PC-3 (cell line): Measurements from ENCODE around the gene REEP3. TPM values are rescaled to one million over a fixed set of nuclear protein-coding genes. Genes with fewer than 3 reads are reported as not detected.

Experiments used
- ATAC-seq: fragments of 200-7000 bp; cut with Tn5 transposase; 2 replicates; pipeline ENCODE4 v1.9.1; 2020; ENCODE audit warnings: mild to moderate bottlenecking, moderate library complexity
- BruUV-seq: library from RNA; stranded (reverse); fragments of 400-500 nt; replicated peaks from 2 replicates; lab custom pipeline; 2021; lab: Mats Ljungman, UMichigan
- CTCF ChIA-PET: fragments of 300-600 bp; sonication (Branson Sonifier 250); formaldehyde crosslinking; loops from one replicate; lab custom pipeline; 2022; ENCODE audit warnings: antibody characterized with exemption; lab: Charles Lee
- POLR2A ChIA-PET: fragments of 300-600 bp; sonication (Branson Sonifier 250); formaldehyde crosslinking; loops from one replicate; lab custom pipeline; 2022; ENCODE audit warnings: antibody characterized with exemption; ENCODE audit not compliant: unreplicated experiment; lab: Charles Lee
- DNase-seq: peaks from one replicate; pipeline ENCODE4 v3.0.0-alpha.2; 2015
- H2AFZ ChIP-seq: fragments of 300-600 bp; sonication (generic); 2 replicates; pipeline ENCODE4 v1.6.0; 2016; ENCODE audit warnings: antibody characterized with exemption, low read length
- H3F3A ChIP-seq: fragments of 300-600 bp; sonication (generic); one replicate; pipeline ENCODE4 v1.6.0; 2017; ENCODE audit warnings: antibody characterized with exemption, low read length, control low read depth, mild to moderate bottlenecking; ENCODE audit not compliant: unreplicated experiment
- H3K27ac ChIP-seq: fragments of 300-600 bp; sonication (generic); 2 replicates; pipeline ENCODE4 v1.5.1; 2016; ENCODE audit warnings: mild to moderate bottlenecking, low read length
- H3K27me3 ChIP-seq: fragments of 300-600 bp; sonication (generic); 2 replicates; pipeline ENCODE4 v1.6.1; 2016; ENCODE audit warnings: low read length, mixed read lengths
- H3K36me3 ChIP-seq: fragments of 300-600 bp; sonication (generic); 2 replicates; pipeline ENCODE4 v1.6.1; 2016; ENCODE audit warnings: low read depth, mixed run types, low read length, mixed read lengths
- H3K4me1 ChIP-seq: fragments of 300-600 bp; sonication (generic); 2 replicates; pipeline ENCODE4 v1.5.1; 2016; ENCODE audit warnings: low read length; ENCODE audit not compliant: insufficient read depth
- H3K4me2 ChIP-seq: fragments of 300-600 bp; sonication (generic); 2 replicates; pipeline ENCODE4 v1.6.0; 2016; ENCODE audit warnings: low read length
- H3K4me3 ChIP-seq: fragments of 300-600 bp; sonication (generic); 2 replicates; pipeline ENCODE4 v1.5.1; 2016; ENCODE audit warnings: mild to moderate bottlenecking, low read length, mixed read lengths
- H3K79me2 ChIP-seq: fragments of 300-600 bp; sonication (generic); 2 replicates; pipeline ENCODE4 v1.6.1; 2017; ENCODE audit warnings: low read length, mixed read lengths
- H3K9ac ChIP-seq: fragments of 300-600 bp; sonication (generic); 2 replicates; pipeline ENCODE4 v1.6.0; 2016; ENCODE audit warnings: mild to moderate bottlenecking, low read length
- H3K9me2 ChIP-seq: fragments of 300-600 bp; sonication (generic); replicated peaks from 2 replicates; pipeline ENCODE4 v1.6.1; 2016; ENCODE audit warnings: mixed run types, low read length, mixed read lengths
- H3K9me3 ChIP-seq: fragments of 300-600 bp; sonication (generic); 2 replicates; pipeline ENCODE4 v1.6.1; 2016; ENCODE audit warnings: low read length, mixed read lengths
- H4K20me1 ChIP-seq: fragments of 300-600 bp; sonication (generic); 2 replicates; pipeline ENCODE4 v1.6.1; 2016; ENCODE audit warnings: low read length, mixed read lengths
- CTCF ChIP-seq: fragments of 300-600 bp; sonication (generic); conservative IDR thresholded peaks from 2 replicates; pipeline ENCODE4 v1.5.1; 2017; ENCODE audit warnings: antibody characterized with exemption, low read depth, mild to moderate bottlenecking, low read length
- EZH2 ChIP-seq: fragments of 300-600 bp; sonication (generic); IDR thresholded peaks from one replicate; pipeline ENCODE4 v1.6.1; 2017; ENCODE audit warnings: antibody characterized with exemption, mild to moderate bottlenecking, low read length; ENCODE audit not compliant: unreplicated experiment
- EZH2phosphoT487 ChIP-seq: fragments of 300-600 bp; sonication (generic); IDR thresholded peaks from 2 replicates; pipeline ENCODE4 v1.6.1; 2018; ENCODE audit warnings: mild to moderate bottlenecking, antibody characterized with exemption, low read length, borderline replicate concordance
- intact Hi-C: fragments of 100-400 bp; cut with micrococcal nuclease; formaldehyde crosslinking; loops from 2 replicates; pipeline ENCODE4 v1.9.0; 2023
- total RNA-seq: library from RNA; depleted of rRNA; stranded (reverse); fragments of >200 nt; gene quantifications from 2 replicates; pipeline ENCODE4 v1.2.3, GENCODE V29; 2014

REEP3 gene
- total RNA-seq, 1 experiment from 2014 or later, result 75.2 TPM

- Histone ChIP-seq H4K20me1 (no peaks in the 10 kb centered on the region), H3K9ac (no peak overlapping the region), H3K27me3 (no peaks in the 10 kb centered on the region), H3F3A (peaks cover 18% of the 10 kb centered on the region), H2AFZ (no peak overlapping the region), H3K79me2 (peaks cover 74% of the 10 kb centered on the region), H3K4me1 (peaks cover 42% of the 10 kb centered on the region), H3K9me3 (no peaks in the 10 kb centered on the region), H3K4me2 (no peak overlapping the region), H3K27ac (no peak overlapping the region), H3K9me2 (no peaks in the 10 kb centered on the region), H3K4me3 (no peak overlapping the region), H3K36me3 (peaks cover 14% of the 10 kb centered on the region)
- CTCF ChIA-PET, result interaction anchor here (0.5 kb wide), 1 partner anchor 46 kb away, joined by 5 read pairs; no protein-coding TSS in a partner anchor
- POLR2A ChIA-PET, result interaction anchor here (0.7 to 0.9 kb wide), 2 partner anchors 171 to 284 kb away, joined by 5 read pairs; no protein-coding TSS in a partner anchor
- intact Hi-C loops, result no loop called here
- TF ChIP-seq EZH2phosphoT487, result no peak
- TF ChIP-seq CTCF, result no peak
- no peak for TF ChIP-seq EZH2
- BruUV-seq, result no TSS peak
- ATAC-seq (no peak), DNase-seq (no peak)
These were observed 27.7 kb downstream of the REEP3 start for GRCh38 chr10:63548860-63549259.

- no peak overlapping the region for H3K27ac ChIP-seq
- intact Hi-C loops, result no loop called here
These were observed 28.6 kb downstream of the REEP3 start for GRCh38 chr10:63549810-63550209.

More at GRCh38 chr10:63549810-63550209, 28.6 kb downstream of the REEP3 start:
- peaks cover 26% of the 10 kb centered on the region for H3F3A ChIP-seq
- no peak overlapping the region for H2AFZ ChIP-seq
- DNase-seq, result no peak
- no peaks in the 10 kb centered on the region for H3K9me2 ChIP-seq
- H4K20me1 ChIP-seq, result no peaks in the 10 kb centered on the region
- peaks cover 68% of the 10 kb centered on the region for H3K79me2 ChIP-seq
- H3K9me3 ChIP-seq, result no peaks in the 10 kb centered on the region
- no peak for TF ChIP-seq CTCF
- TF ChIP-seq EZH2phosphoT487, result no peak
- no peak for TF ChIP-seq EZH2
- H3K36me3 ChIP-seq, result peaks cover 14% of the 10 kb centered on the region
- H3K4me2 ChIP-seq, result no peak overlapping the region
- POLR2A ChIA-PET, result interaction anchor here (0.6 kb wide), 1 partner anchor 162 kb away, joined by 4 read pairs; no protein-coding TSS in a partner anchor
- no peaks in the 10 kb centered on the region for H3K27me3 ChIP-seq
- H3K9ac ChIP-seq, result no peak overlapping the region
- BruUV-seq, result no TSS peak
- H3K4me1 ChIP-seq, result peaks cover 50% of the 10 kb centered on the region
- no peak for ATAC-seq
- no peak overlapping the region for H3K4me3 ChIP-seq
- CTCF ChIA-PET, result interaction anchor here (0.5 kb wide), 1 partner anchor 86 kb away, joined by 3 read pairs; no protein-coding TSS in a partner anchor
